D721Med (cell line): ENCODE results near the gene CANT1.

Experiments used
- DNase-seq: peaks from one replicate; pipeline ENCODE4 v3.0.0; 2011; ENCODE audit warnings: low spot score; ENCODE audit not compliant: insufficient read length
- FAIRE-seq: peaks from 2 replicates; lab custom pipeline; 2011; peaks lifted over from hg19 to GRCh38; lab: Jason Lieb, UNC
- CTCF ChIP-seq: IDR thresholded peaks from 2 replicates; pipeline ENCODE4 v1.5.1; 2012; ENCODE audit warnings: mild to moderate bottlenecking, control low read depth; ENCODE audit not compliant: insufficient read depth; ENCODE audit errors: missing control alignments

Gene CANT1

GRCh38 chr17:79012563-79013134 is 3.1 kb upstream of the CANT1 start:
- no peak for FAIRE-seq

GRCh38 chr17:79011451-79012147 is 2.0 kb upstream of the CANT1 start:
- FAIRE-seq: no peak
- TF ChIP-seq CTCF: no peak
- DNase-seq: no peak

More at GRCh38 chr17:79012563-79013134, 3.1 kb upstream of the CANT1 start:
- TF ChIP-seq CTCF: no peak
- no peak for DNase-seq

GRCh38 chr17:79010304-79010646 is 711 bp upstream of the CANT1 start:
- FAIRE-seq (no peak), DNase-seq (no peak)
- TF ChIP-seq CTCF: no peak

DNA sequence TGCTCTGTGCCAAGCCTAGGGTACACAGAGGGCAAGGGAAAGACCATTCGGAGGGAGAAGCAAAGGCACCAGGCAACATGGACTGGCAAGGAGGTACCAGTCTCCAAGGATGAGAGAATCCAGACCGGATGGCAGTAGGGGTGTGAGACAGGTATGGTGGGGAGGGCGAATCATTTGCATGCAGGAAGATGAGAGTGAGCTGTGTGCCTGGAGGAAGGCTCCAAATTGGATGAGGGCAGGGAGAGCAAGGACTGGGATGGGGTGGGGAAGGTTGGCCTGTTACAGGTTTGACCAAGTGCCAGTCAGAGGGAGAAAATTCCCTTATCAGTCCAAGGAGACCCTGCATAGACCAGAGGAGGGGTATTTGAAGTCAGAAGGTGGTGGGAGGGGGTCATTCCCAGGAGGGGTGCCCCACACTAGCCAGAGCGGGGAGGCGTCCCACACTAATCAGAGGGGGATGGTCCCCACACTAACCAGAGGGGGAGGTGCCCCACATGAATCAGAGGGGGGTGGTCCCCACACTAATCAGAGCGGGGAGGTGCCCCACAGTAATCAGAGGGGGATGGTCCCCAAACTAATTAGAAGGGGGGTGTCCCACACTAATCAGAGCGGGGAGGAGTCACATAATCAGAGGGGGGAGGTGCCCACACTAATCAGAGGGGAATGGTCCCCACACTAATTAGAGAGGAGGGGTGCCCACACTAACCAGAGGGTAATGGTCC is 737 bp downstream of the CANT1 start:
- no peak for TF ChIP-seq CTCF
- FAIRE-seq (no peak), DNase-seq (no peak)

DNA sequence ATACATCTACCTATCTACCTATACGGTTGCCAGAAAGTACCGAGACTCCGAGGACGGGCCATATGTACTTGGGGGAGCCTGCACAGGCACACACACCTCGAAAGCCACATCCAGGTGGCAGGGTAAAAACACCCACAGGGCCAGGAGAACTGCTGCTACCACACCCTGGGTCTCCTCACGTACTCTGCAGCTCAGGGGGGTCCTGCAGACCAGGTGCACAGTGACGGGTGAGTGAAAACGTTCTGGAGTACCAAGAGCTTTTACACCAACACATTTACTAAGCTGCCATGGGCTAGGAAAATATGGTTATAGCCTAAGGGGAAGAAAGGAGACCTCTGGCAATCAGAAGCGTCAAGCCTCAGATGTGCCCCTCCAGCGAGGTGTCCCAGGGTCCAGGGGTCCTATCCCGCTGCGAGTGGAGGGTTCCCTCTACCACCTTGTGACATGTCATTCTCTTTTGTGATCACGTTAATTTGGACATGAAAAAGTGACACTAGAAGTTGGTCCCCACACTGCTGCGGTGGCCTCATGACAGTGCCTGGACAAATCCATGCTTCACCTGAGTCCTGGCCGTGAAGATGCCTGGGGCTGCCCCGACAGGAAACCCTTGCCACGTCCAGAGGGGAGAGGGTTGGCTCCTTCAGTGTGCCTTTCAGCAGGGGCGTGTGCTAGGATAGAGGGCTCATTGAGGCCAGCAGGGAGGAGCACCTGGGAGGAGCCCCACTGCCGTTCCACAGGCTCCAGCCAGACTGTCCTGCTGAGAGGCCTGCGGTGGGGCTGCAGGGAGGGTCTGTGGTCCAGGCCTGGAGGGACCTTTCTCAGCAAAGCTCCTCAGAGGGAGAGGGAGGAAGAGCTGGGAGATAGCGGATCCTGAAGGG is 1.8 kb downstream of the CANT1 start:
- FAIRE-seq (no peak), DNase-seq (no peak)
- no peak for TF ChIP-seq CTCF

GRCh38 chr17:79006794-79007503 is 2.6 kb downstream of the CANT1 start:
- FAIRE-seq: no peak
- TF ChIP-seq CTCF: no peak
- no peak for DNase-seq
